GM21381 (cell line): ENCODE results near the gene C11orf86.
"Not testable (repeated sequence)": the region's sequence is repeated elsewhere in the genome, so short reads cannot be mapped to it uniquely, and the experiment has no call there.

Experiments
- ATAC-seq: cut with Tn5 transposase; IDR thresholded peaks from one replicate; pipeline ENCODE4 v1.9.1; 2021; ENCODE audit warnings: mild to moderate bottlenecking, moderate library complexity; ENCODE audit not compliant: unreplicated experiment

Gene C11orf86

DNA sequence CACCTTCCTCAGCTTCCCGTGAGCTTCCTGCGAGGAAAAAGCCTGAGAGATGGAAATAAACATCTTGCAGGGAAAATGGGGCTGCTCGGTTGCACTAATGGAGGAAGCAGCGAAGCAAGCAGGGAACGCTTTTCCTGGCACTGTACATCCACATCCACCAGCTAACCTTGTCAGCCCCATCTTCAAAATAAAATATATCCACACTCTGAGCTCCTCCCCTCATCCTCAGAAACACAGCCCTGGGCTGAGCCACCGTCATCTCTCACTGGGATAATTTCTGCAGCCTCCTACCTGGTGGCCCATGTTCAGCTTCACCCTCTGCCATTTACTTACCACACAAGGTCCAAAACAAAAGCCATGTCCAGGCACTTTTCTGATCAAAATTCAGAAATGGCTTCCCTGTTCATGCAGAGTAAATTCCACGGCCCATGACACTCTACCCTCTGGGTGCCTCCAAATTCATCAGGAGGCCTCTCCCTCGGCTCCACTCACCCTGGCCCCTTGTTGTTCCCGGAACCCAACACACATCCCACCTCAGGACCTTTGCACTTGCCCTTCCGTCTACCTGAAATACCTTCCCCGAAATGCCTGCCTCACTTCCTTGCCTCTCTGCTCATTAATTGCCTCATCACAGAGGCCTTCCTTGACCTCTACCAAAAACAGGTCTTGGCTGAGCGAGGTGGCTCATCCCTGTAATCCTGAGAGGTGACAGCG lies 13.0 kb downstream of the C11orf86 start:
- no peak for ATAC-seq

GRCh38 chr11:66988741-66989140 lies 13.6 kb downstream of the C11orf86 start:
- not testable (repeated sequence) for ATAC-seq

DNA sequence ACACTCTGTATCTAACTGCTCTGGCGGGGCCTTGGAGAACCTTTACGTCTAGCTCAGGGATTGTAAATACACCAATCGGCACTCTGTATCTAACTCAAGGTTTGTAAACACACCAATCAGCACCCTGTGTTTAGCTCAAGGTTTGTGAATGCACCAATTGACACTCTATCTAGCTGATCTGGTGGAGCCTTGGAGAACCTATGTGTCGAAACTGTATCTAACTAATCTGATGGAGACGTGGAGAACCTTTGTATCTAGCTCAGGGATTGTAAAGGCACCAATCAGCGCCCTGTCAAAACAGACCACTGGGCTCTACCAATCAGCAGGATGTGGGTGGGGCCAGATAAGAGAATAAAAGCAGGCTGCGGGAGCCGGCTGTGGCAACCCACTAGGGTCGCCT lies 14.3 kb downstream of the C11orf86 start:
- not testable (repeated sequence) for ATAC-seq

- no peak for ATAC-seq
These were observed 16.9 kb downstream of the C11orf86 start for GRCh38 chr11:66992041-66992440.

DNA sequence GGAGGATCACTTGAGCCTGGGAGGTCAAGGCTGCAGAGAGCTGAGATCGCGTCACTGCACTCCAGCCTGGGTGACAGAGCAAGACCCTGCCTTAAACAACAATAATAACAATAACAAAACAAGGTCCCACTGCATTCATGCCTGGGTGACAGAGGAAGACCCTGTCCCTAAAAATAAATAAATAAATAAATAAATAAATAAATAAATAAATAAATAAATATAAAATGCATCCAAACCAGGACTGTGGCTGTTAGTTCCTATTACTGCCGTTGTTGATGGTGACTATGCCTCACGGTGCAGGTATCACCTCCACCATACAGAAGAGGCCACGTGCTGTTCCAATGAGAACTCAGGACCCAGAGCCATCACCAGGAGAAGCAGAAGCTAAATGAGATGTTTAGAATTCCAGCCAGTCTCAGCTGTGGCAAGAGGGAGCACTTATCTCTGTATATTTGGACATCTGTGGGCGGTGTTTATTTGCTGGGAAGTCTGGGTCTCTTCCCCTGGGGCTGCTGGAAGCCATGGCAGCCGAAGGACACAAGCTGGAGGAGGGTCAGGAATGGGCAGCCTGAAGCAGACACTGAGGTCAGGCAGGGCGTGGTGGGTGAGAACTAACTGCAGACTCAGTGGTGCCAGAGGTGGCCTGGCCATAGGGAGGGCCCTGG lies 21.6 kb downstream of the C11orf86 start:
- ATAC-seq: no peak

DNA sequence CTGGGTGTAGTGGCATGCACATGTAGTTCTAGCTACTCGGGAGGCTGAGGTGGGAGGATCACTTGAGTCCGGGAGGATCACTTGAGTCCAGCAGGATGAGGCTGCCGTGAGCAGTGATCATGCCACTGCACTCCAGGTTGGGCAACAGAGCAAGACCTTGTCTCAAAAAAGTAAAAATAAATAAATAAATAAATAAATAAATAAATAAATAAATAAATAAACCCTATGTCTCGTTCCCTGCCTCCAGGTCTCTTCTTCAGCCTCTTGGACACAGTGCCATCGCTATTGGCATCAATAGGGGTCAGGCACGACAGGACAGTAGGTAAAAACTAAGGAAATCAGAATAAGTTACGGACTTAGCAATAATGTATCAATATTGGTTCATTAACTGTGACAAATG lies 24.5 kb downstream of the C11orf86 start:
- no peak for ATAC-seq

- ATAC-seq: no peak
These were observed 26.2 kb downstream of the C11orf86 start for GRCh38 chr11:67001332-67001731.

DNA sequence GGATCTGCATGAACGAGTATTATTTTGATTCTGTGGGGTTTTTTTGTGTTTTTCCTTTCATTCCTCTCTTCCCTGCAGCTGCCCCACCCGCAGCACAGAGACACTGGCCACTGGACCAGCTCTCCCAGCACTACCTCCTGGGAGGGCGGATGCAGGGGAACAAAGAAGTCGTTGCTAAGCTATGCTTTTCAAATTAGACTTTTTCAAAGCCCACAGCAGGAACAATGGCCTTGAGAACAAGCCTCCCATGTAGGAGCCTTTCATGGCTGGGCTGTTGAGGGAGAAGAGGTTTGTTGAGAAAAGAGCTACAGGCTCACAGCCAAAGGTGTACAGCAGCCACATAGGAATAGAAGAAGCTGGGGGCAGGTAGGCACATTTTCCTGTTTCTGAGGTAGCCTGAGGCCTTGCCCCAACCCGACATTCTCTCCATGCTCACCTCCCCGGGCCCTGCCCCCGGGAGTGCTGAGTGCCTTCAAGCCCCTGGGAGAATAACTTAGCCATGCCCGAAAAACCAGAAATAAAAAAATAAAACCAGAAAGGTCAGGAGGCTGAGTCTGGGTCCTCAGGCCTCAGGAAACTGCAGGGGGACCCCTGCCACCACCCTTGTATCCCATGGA lies 27.3 kb downstream of the C11orf86 start:
- no peak for ATAC-seq

- ATAC-seq: no peak
These were observed 27.9 kb downstream of the C11orf86 start for GRCh38 chr11:67002921-67003411.

DNA sequence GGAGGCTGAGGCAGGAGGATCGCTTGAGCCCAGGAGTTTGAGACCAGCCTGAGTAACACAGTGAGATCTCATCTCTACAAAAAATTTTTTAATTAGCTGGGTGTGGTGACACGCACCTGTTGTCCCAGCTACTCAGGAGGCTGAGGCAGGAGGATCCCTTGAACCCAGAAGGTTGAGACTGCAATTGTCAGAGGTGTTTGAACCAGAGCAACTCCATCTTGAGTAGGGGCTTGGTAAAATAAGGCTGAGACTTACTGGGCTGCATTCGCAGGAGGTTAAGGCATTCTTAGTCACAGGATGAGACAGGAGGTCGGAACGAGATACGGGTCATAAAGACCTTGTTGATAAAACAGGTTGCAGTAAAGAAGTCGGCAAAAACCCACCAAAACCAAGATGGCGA lies 30.1 kb downstream of the C11orf86 start:
- ATAC-seq: not testable (repeated sequence)

GRCh38 chr11:67006029-67006884 lies 31.2 kb downstream of the C11orf86 start:
- ATAC-seq: no peak

DNA sequence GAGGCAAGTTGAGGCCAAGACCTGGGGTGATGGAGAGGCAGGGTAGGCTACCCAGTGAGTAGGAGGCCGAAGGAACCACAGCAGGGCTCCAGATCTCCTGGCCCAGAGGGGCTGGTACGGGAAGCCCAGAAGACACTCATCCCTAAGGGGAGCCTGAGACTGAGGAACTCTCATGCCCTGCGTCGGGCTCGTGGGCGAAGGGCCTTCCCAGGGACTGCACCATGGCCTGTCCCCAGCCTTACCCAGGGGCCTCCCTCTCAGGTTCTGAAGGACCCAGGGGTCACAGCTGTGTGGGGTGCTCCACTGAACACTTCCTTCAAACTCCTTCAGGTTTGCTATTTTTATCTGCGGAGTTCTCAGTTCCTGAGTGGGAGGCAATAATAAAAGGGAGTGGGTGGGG lies 32.0 kb downstream of the C11orf86 start:
- no peak for ATAC-seq

DNA sequence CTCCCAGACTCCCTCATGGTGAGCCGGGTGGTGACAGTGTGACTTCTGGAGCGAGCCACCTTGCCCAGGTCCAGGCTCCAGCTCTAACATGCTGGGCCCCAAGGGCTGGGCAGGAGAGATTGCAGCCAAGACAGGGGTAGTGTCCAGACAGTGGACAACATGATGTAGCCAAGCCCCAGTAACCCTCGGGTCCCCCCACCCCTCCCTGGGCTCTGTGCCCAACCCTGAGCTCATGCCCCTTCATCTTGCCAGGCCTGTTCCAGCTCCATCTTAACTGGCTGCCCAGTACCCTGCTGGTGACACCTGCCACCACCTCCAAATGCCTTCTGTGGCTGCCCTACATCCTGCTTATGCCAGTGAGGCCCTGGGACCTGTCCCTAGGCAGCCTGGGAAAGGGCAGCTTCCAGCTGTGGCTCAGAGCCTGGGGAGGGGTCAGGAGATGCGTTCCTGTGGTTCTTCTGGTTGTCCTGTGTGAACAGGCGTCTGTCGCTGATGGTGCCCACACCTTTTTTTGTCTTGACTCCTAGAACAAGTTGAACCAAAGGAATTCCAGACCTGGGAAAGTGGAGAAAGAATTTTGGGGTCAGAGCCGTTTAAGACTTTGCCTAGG lies 35.3 kb downstream of the C11orf86 start:
- no peak for ATAC-seq

DNA sequence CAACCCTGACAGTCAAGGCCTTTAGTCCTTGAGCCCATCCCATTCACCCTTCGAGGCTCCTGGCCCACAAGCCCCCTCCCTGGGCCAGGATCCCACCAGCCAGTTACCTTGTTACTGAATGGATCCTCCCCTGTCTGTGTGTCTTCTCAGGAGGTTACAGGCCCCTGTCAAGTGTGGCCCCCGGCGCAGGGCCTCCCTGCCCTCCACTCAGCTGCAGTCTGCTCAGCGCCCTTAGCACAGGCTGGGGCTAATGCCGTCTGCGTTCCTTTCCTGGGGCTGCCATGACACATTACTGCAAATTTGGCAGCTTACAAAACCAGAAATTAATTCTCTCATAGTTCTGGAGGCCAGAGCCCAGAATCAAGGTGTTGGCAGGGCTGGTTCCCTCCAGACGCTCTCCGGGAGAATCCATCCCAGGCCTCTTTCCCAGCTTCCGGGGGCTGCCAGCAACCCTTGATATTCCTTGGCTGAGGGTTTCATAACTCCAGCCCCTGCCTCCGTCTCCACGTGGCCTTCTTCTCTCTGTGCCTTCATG lies 38.5 kb downstream of the C11orf86 start:
- no peak for ATAC-seq

DNA sequence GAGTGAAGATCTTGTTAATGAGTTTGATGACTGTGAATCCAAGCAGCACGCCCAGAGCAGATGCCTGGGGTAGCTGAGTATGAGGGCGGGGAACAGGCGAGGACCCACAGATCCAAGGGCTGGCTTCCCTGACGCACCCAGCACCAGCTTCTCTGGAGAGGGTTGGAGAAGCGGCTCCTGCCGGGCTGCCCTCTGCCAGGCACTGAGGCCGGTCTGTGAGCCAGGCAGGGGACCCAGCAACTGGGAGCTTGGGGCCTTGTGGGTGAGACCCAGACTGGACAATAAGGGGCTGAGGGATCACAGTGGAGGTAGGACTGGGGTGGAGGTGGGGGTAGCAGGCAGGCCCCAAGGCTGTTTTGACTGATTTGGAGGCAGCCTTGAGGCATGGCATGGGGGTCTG lies 39.2 kb downstream of the C11orf86 start:
- ATAC-seq: no peak

DNA sequence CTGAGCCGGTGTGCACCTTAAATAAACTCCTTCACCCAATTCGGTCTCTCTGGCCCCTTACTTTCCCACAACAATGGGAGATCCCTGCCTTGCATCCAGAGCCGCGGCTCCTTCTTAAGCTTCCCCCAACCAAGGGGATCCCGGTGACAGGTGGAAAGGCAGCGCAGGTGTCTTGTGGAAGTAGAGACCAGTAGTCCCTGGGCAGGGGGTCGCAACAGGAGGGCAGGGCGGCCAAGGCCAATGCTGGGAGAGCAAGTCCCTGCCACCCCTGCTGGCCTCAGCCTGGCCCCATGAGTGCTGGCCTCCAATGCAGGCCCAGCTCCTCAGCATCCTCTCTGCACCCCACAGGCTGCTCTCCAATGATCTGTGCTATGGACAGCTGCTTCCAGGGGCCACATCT lies 39.9 kb downstream of the C11orf86 start:
- ATAC-seq: no peak

DNA sequence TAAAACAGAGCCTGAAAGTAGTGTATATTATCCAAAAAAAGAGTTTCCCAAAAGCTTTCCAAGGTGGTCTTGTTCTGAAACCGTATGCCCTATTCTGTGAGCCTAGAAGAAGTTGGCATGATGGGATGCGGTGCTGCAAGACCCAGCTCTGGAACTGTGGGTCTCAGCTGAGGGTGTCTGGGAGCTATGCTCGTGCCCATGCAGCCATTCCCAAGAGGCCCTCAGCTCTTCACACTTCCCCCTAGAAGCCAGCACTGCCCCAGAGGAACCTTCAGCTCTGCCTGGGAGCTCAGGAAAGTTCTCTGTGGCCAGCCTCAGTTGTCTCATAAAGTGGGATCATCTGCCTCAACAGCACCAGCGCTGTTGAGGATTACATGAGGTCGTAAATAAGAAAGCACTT lies 41.4 kb downstream of the C11orf86 start:
- ATAC-seq: no peak

DNA sequence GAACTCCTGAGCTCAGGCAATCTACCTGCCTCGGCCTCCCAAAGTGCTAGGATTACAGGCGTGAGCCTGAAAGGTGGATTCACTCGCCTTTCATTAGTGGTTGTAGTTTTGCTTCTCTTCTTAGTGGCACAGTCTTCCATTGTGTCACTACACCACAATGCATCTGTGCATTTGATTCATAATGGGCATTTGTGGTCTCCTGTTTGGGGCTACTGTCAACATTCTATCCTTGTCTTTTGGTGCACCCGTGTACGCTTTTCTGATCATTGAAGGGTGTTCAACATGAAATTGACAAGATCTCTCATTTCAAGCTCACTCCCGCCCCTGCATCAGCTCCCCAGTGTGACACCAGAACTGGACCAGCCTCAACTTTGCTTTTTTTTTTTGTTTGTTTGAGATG lies 45.8 kb downstream of the C11orf86 start:
- ATAC-seq: no peak

DNA sequence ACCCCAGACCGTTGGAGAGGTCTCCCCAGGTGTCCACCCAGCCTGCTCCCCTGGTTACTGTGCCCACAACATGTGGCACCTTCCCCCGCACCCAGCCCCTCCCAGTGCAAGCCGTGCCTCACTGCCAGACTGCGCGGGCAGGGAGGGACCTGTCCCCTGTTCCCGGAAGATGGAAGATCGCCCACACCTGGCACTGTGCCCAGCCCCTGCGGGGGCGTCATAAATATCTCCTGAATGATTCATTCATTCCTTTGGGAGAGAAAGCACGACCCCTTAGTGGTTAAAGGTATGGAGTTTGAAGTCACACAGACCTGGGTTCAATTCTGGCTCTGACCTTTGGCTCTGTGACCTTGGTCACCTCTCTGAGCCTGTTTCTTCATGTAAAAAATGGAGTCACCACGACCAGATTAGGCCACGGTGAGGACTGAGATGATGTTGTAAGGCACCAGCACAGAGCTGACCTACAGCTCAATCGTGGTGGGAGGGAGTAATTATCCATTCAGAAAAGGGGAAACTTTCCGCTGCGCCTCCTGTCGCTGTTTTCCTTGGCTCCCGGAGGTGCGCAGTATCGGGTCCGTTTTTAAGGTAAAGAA lies 47.3 kb downstream of the C11orf86 start:
- no peak for ATAC-seq
